ENCODE data around the gene PXN.

- TF ChIP-seq ZNF670 (tag by site-specific recombination; IDR thresholded peaks at IDR 0.05; ENCODE audit: low read depth): no peak
- TF ChIP-seq, protein P1, sequence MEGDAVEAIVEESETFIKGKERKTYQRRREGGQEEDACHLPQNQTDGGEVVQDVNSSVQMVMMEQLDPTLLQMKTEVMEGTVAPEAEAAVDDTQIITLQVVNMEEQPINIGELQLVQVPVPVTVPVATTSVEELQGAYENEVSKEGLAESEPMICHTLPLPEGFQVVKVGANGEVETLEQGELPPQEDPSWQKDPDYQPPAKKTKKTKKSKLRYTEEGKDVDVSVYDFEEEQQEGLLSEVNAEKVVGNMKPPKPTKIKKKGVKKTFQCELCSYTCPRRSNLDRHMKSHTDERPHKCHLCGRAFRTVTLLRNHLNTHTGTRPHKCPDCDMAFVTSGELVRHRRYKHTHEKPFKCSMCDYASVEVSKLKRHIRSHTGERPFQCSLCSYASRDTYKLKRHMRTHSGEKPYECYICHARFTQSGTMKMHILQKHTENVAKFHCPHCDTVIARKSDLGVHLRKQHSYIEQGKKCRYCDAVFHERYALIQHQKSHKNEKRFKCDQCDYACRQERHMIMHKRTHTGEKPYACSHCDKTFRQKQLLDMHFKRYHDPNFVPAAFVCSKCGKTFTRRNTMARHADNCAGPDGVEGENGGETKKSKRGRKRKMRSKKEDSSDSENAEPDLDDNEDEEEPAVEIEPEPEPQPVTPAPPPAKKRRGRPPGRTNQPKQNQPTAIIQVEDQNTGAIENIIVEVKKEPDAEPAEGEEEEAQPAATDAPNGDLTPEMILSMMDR (tag by site-specific recombination; IDR thresholded peaks at IDR 0.05): no peak
Measured at GRCh38 chr12:120254809-120255208, 10.7 kb downstream of the PXN start.

Measured in HEK293 (cell line).